Activated CD8-positive, alpha-beta T cell treated with anti-CD3 and anti-CD28 coated beads for 36 hours (primary cell): Measurements from ENCODE around the gene CHST9. TPM values are rescaled to one million over a fixed set of nuclear protein-coding genes. Genes with fewer than 3 reads are reported as not detected.

Experiments
- ATAC-seq: fragments of 200-7000 bp; cut with Tn5 transposase; one replicate; pipeline ENCODE4 v1.10.0; 2021; ENCODE audit warnings: mild to moderate bottlenecking, moderate library complexity
- CTCF ChIA-PET: fragments of 350-600 bp; sonication (Branson Sonifier 250); formaldehyde crosslinking; loops from one replicate; lab custom pipeline; 2021; ENCODE audit warnings: antibody characterized with exemption; lab: Charles Lee
- POLR2A ChIA-PET: fragments of 350-600 bp; sonication (Branson Sonifier 250); formaldehyde crosslinking; loops from one replicate; lab custom pipeline; 2021; ENCODE audit warnings: antibody characterized with exemption; lab: Charles Lee
- DNase-seq: peaks from one replicate; pipeline ENCODE4 v3.0.0-alpha.2; 2020
- H3K27ac Mint-ChIP-seq: one replicate; pipeline ENCODE4 v1.8.0; 2021; ENCODE audit warnings: mild to moderate bottlenecking, mixed read lengths
- H3K27me3 Mint-ChIP-seq: one replicate; pipeline ENCODE4 v1.8.0; 2021; ENCODE audit warnings: mixed read lengths
- H3K36me3 Mint-ChIP-seq: one replicate; pipeline ENCODE4 v1.8.0; 2021; ENCODE audit warnings: low read depth, mixed read lengths
- H3K4me1 Mint-ChIP-seq: one replicate; pipeline ENCODE4 v1.8.0; 2021; ENCODE audit warnings: low read depth, mixed read lengths
- H3K4me3 Mint-ChIP-seq: one replicate; pipeline ENCODE4 v1.8.0; 2021; ENCODE audit warnings: mild to moderate bottlenecking, moderate library complexity, mixed read lengths
- H3K9me3 Mint-ChIP-seq: one replicate; pipeline ENCODE4 v1.8.0; 2021; ENCODE audit warnings: mixed read lengths
- intact Hi-C: fragments of 100-400 bp; cut with micrococcal nuclease; formaldehyde crosslinking; loops from one replicate; pipeline ENCODE4 v1.10.0; 2022
- total RNA-seq, 2 experiments: library from RNA; stranded (reverse); gene quantifications; one replicate each; pipeline ENCODE4 v1.2.3, GENCODE V29; 2021
- TF ChIP-seq, protein P1 (sequence below): fragments of 200-600 bp; IDR thresholded peaks from one replicate; pipeline ENCODE4 v1.8.0; 2022; ENCODE audit warnings: antibody characterized with exemption, mild to moderate bottlenecking

Gene CHST9
- total RNA-seq, 2 experiments from 2014 or later, result not detected

DNA sequence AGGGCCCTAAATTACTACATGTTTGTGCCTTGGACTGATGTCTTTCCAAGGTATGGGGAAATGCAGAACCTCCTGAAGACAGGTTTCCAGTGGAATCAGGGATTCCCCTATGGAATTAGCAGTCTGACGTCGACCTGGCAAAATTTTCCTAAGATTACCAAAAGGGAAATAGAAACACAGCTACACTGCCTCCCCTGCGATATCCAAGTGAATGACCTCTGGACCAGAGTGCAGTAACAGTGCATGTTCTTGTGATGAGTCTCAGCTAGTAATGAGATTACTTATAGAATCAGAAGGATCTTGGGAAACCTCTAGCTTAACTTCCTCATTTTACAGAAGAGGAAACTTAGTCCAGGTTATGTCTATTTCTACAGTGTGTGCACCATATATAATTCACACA is 21.3 kb upstream of the CHST9 start:
- ChIA-PET CTCF (no interaction called here), POLR2A (no interaction called here)
- Mint-ChIP-seq H3K27me3 (no peaks in the 10 kb centered on the region), H3K4me3 (no peak overlapping the region), H3K27ac (no peak overlapping the region), H3K36me3 (no peaks in the 10 kb centered on the region), H3K4me1 (no peaks in the 10 kb centered on the region), H3K9me3 (peaks cover 6% of the 10 kb centered on the region)
- no peak for DNase-seq
- intact Hi-C loops, result no loop called here
- ATAC-seq, result no peak
- TF ChIP-seq, protein P1, sequence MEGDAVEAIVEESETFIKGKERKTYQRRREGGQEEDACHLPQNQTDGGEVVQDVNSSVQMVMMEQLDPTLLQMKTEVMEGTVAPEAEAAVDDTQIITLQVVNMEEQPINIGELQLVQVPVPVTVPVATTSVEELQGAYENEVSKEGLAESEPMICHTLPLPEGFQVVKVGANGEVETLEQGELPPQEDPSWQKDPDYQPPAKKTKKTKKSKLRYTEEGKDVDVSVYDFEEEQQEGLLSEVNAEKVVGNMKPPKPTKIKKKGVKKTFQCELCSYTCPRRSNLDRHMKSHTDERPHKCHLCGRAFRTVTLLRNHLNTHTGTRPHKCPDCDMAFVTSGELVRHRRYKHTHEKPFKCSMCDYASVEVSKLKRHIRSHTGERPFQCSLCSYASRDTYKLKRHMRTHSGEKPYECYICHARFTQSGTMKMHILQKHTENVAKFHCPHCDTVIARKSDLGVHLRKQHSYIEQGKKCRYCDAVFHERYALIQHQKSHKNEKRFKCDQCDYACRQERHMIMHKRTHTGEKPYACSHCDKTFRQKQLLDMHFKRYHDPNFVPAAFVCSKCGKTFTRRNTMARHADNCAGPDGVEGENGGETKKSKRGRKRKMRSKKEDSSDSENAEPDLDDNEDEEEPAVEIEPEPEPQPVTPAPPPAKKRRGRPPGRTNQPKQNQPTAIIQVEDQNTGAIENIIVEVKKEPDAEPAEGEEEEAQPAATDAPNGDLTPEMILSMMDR, result no peak

DNA sequence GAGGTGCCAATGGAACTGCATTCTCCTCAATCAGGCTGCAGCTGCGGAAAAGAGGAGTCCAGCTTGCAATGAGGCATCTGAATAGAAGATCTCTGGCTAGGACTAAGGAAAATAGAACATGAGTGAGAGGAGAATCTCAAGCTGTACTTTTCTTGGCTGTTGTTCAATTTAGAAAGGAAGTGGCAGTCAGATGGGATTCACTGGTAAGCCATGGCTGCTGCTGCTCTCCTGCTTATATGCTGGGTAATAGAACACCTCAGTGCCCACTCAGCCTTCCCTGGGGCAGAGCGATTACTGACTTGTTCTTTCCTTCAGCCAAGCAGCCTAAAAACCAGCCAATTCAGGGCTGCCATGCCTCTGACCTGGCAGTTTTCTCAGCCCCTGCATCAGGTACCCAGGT is 17.6 kb upstream of the CHST9 start:
- no peaks in the 10 kb centered on the region for H3K4me1 Mint-ChIP-seq
- no peaks in the 10 kb centered on the region for H3K36me3 Mint-ChIP-seq
- intact Hi-C loops, result no loop called here
- TF ChIP-seq, protein P1, result no peak
- H3K9me3 Mint-ChIP-seq, result peaks cover 6% of the 10 kb centered on the region
- ChIA-PET CTCF (no interaction called here), POLR2A (no interaction called here)
- H3K4me3 Mint-ChIP-seq, result no peak overlapping the region
- no peaks in the 10 kb centered on the region for H3K27me3 Mint-ChIP-seq
- no peak overlapping the region for H3K27ac Mint-ChIP-seq
- DNase-seq (no peak), ATAC-seq (no peak)

DNA sequence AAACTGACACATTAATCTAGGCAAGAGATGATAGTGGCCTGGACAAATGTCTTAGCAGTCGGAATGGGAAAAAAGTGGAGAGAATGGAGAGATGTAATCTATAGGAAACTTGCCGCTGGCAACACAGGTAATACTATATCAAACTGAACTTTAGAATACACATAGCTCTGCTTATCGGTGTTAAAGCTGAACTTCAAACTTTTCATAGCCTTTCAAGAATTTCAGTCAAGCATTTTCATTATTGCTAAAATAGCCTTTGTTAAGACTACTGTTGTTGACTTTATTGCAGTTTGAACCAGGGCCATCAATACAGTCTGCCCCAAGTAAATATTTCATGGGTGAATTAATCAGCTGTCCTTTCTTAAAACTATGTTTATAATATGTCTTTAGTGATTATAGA is 12.9 kb upstream of the CHST9 start:
- TF ChIP-seq, protein P1, result no peak
- ATAC-seq (no peak), DNase-seq (no peak)
- no peaks in the 10 kb centered on the region for H3K36me3 Mint-ChIP-seq
- H3K4me3 Mint-ChIP-seq, result no peak overlapping the region
- H3K4me1 Mint-ChIP-seq, result no peaks in the 10 kb centered on the region
- H3K27ac Mint-ChIP-seq, result no peak overlapping the region
- peaks cover 10% of the 10 kb centered on the region for H3K9me3 Mint-ChIP-seq
- no peaks in the 10 kb centered on the region for H3K27me3 Mint-ChIP-seq
- intact Hi-C loops, result loop anchor here (10.0 kb wide), 1 partner anchor 57 kb away; no protein-coding TSS in a partner anchor
- POLR2A ChIA-PET, result no interaction called here
- CTCF ChIA-PET, result interaction anchor here (0.6 kb wide), 1 partner anchor 1303 kb away, joined by 3 read pairs; no protein-coding TSS in a partner anchor

DNA sequence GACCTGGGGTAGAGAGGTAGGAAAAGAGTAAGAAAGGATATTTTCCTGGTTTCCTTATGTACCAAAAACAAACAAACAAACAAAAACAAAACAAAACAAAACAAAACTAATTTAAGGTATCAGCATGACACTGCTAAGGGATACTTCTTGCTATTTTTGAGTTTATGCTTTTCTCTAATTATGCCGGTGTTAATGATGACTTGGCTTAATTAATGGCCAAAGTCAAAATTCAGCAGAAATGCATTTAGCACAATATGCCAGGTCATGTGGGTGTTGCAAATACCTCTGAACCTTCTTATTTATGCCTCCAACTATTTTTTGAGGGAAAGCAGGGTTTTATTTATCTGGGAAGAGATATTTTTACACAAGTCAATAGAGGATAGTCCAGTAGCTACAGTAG is 3.2 kb upstream of the CHST9 start:
- intact Hi-C loops, result no loop called here
- ChIA-PET CTCF (no interaction called here), POLR2A (no interaction called here)
- DNase-seq (no peak), ATAC-seq (no peak)
- TF ChIP-seq, protein P1, result no peak
- no peak overlapping the region for H3K27ac Mint-ChIP-seq
- no peak overlapping the region for H3K4me3 Mint-ChIP-seq
- H3K4me1 Mint-ChIP-seq, result no peaks in the 10 kb centered on the region
- H3K27me3 Mint-ChIP-seq, result peaks cover 20% of the 10 kb centered on the region
- peaks cover 3% of the 10 kb centered on the region for H3K9me3 Mint-ChIP-seq
- peaks cover 2% of the 10 kb centered on the region for H3K36me3 Mint-ChIP-seq

DNA sequence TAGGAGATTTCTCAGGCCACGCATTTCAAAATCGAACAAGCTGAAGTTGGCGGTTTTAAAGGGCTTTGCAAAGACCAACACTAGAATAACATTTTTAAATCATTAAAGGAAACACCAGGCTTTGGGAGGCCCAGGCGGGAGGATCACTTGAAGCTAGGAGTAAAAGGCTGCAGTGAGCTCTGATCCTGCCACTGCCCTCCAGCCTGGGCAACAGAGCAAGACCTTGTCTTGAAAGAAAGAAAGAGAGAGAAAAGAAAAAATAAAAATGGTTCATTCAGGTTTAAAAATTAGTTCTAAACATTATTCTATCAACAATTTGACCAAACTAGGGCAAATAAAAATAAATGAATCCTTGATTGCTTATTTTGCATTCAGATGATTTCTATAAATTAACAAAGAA is 789 bp upstream of the CHST9 start:
- Mint-ChIP-seq H3K4me1 (no peaks in the 10 kb centered on the region), H3K27me3 (peaks cover 22% of the 10 kb centered on the region), H3K27ac (no peak overlapping the region), H3K36me3 (peaks cover 2% of the 10 kb centered on the region), H3K4me3 (no peak overlapping the region), H3K9me3 (no peaks in the 10 kb centered on the region)
- DNase-seq (no peak), ATAC-seq (no peak)
- TF ChIP-seq, protein P1, result no peak
- ChIA-PET CTCF (no interaction called here), POLR2A (no interaction called here)
- intact Hi-C loops, result no loop called here
